NCI-H2171 treated with DMSO at 0.1 percent for 48 hours (cell line): ENCODE data around the gene XRCC1.
"Not testable (repeated sequence)": the region's sequence is repeated elsewhere in the genome, so short reads cannot be mapped to it uniquely, and the experiment has no call there.

Experiments used
- DNase-seq: peaks from one replicate; lab custom pipeline; 2025; lab: John Stamatoyannopoulos, UW

XRCC1 gene

GRCh38 chr19:43519436-43520088 is 55.8 kb downstream of the XRCC1 start:
- peak; percentile 79 for DNase-seq

GRCh38 chr19:43518051-43518450 is 57.3 kb downstream of the XRCC1 start:
- DNase-seq, result no peak

- DNase-seq, result not testable (repeated sequence)
Observed at GRCh38 chr19:43512399-43512798, 62.9 kb downstream of the XRCC1 start.

GRCh38 chr19:43511324-43511723 is 64.0 kb downstream of the XRCC1 start:
- DNase-seq, result no peak

- no peak for DNase-seq
Observed at GRCh38 chr19:43510713-43511112, 64.6 kb downstream of the XRCC1 start.

- no peak for DNase-seq
Observed at GRCh38 chr19:43507880-43508279, 67.4 kb downstream of the XRCC1 start.

GRCh38 chr19:43506629-43507028 is 68.7 kb downstream of the XRCC1 start:
- DNase-seq, result no peak

GRCh38 chr19:43505941-43506340 is 69.4 kb downstream of the XRCC1 start:
- no peak for DNase-seq

GRCh38 chr19:43505186-43505456 is 70.2 kb downstream of the XRCC1 start:
- DNase-seq, result no peak

GRCh38 chr19:43504426-43505185 is 70.7 kb downstream of the XRCC1 start, which contains the start of gene PHLDB3:
TSS of gene PHLDB3 (minus strand) at chr19:43504746. CDS start at chr19:43504118, 628 bp downstream.
- peak; percentile 54 for DNase-seq

GRCh38 chr19:43503501-43504425 is 71.6 kb downstream of the XRCC1 start:
- peak; percentile 93 for DNase-seq

GRCh38 chr19:43502419-43502976 is 72.8 kb downstream of the XRCC1 start:
- DNase-seq, result no peak

- no peak for DNase-seq
Observed at GRCh38 chr19:43501661-43502418, 73.5 kb downstream of the XRCC1 start.

- no peak for DNase-seq
Observed at GRCh38 chr19:43499042-43499441, 76.3 kb downstream of the XRCC1 start.

GRCh38 chr19:43498233-43498842 is 77.0 kb downstream of the XRCC1 start:
- no peak for DNase-seq

GRCh38 chr19:43496960-43497359 is 78.4 kb downstream of the XRCC1 start:
- no peak for DNase-seq

- peak; percentile 83 for DNase-seq
Observed at GRCh38 chr19:43495082-43495481, 80.2 kb downstream of the XRCC1 start.
